A204.1 (cell line): ENCODE measurements around the gene MLLT10.
"Not testable (repeated sequence)": the region's sequence is repeated elsewhere in the genome, so short reads cannot be mapped to it uniquely, and the experiment has no call there.

ENCODE experiments used
- FAIRE-seq: peaks from 2 replicates; lab custom pipeline; 2012; peaks lifted over from hg19 to GRCh38; lab: Jason Lieb, UNC

The MLLT10 gene

DNA sequence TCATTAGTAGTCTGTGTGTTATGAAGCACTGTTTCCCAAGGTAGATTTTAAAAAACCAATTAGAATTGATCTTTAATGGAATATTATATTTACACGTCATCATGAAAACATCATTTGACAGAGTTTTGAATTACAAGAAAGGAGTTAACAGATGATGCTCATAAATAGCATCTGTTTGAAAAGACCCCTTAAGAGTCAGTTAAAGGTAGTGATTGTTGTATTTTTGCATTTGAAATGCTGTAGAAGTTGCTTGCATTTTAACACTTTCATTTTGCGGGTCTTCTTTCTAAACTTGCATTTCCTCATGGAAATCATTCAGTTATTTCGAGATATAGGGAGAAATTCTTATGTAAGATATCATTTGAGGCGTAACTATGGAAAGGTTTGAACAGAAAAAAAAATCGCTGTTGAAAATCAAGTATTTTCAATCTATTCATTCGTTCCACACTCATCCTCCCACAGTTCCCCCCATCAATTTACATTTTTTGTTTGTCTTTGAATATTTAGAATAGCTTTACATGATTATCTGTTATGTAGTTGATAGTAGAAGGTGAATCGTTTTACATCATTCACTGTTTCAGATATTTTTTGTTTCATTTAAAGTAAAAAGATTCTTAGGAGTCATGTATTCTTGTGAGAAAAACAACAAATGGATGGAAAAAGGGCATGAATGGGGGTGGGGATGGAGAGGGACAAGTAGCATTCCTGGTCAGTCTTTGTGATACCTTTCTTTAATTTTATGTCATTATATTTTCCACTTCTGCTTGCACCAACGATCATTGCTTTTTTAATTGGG lies 5.6 kb upstream of the MLLT10 start:
- no peak for FAIRE-seq

GRCh38 chr10:21529032-21529910 lies 4.8 kb upstream of the MLLT10 start:
- no peak for FAIRE-seq

DNA sequence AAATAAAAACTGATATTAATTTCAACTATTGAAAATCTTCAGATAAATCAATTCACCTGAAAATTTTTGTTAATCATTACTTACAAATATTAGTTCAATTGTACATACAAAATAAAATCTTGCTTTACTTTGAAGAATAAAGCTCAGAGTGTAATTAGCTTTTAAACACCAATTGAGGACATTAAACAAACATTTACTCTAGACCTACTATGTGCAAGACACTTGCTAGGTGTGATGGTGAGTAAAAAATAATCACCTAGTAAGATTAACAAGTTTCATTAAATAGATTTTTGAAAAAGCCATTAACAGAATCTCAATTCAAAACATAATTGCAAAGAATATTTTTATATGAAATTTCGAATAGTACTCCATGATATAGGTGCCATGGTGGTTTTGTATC lies 3.9 kb upstream of the MLLT10 start:
- FAIRE-seq: no peak

DNA sequence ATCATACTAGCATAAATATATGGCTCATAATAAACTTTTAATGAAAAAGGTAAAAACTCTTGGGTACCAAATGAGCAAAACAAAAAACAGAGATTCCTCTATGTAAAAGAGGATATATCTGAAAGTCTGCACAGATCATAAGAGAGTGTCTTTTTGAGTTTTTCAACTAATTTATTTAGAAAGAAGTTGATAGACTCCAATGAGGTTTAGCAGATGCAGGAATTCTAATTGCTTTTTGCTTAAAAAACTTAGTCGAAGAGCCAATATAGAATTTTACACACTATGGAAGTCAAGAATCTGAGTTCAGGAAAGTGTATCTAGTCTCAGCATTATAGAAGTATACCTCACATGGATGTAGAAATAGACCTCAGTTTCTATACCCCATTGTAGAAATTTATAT lies 3.4 kb upstream of the MLLT10 start:
- FAIRE-seq: no peak

DNA sequence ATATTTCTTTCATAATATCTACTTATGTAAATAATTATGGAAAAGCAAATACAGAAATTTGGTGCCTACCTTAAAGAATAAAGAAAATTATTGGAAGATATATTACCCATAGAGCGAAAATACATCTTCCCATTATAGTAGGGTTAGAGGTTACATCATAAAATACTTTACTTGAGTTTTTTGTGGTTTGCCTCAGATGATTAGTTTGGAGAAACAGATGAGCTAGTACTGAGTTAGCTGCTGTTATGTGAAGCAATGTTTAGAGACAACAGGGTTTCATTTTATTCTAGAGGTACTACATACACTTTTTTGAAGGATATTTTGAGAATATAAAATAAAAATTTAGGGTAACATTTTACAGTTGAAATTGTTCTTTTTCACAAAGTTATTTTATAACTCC lies 2.9 kb upstream of the MLLT10 start:
- FAIRE-seq: no peak

- no peak for FAIRE-seq
These were observed 1.2 kb upstream of the MLLT10 start for GRCh38 chr10:21532694-21533466.

GRCh38 chr10:21534280-21534586 lies 201 bp downstream of the MLLT10 start:
- FAIRE-seq: no peak

DNA sequence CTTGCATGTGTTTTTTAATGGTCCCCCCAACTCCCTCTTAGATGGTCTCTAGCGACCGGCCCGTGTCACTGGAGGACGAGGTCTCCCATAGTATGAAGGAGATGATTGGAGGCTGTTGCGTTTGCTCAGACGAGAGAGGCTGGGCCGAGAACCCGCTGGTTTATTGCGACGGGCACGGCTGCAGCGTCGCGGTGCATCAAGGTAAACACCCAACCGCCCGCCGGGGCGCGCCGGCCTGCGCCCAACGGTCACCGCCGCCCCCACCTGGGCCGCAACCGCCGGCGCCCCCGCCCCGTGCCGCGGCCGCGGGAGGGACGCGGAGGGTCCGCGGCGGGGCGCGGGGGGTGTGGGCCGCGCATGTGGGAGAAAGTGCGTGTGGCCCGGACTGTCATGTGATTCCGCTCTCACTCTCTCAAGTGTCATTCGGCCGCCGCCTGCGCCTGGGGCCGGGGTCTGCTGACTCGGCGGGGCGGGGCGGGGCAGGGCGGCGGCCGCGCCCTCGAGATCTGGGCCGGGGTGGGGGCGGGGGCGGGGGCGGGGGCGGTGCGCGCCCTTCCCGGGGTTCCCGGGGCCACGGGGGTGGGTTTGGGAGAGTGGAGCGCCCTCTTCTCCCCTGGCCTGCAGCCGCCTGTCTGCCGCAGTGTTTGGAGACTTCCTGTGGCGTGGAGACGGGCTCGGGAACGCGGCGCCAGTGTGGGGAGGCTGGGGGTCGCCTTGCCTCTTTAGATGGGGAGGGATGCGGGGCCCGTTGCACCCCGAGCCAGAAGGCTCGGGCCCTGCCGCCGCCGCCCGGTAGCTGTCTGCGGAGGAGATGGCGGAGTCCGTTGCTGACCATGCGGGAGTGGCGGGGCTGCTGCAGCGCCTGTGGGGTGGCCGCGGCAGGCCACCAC lies 817 bp downstream of the MLLT10 start:
- no peak for FAIRE-seq

GRCh38 chr10:21535494-21535965 lies 1.5 kb downstream of the MLLT10 start:
- FAIRE-seq: no peak

DNA sequence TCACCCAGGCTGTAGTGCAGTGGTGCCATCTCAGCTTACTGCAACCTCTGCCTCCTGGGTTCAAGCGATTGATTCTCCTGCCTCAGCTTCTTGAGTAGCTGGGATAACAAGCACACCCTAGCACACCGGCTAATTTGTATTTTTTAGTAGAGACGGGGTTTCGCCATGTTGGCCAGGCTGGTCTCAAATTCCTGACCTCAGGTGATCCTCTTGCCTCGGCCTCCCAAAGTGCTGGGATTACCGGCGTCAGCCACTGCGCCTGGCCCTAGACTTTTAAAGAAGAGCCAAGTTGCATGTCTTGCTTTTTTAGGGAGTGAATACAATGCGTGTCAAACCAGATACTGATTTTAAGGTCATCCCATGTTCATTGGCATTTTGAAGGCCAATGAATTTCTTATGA lies 1.9 kb downstream of the MLLT10 start:
- not testable (repeated sequence) for FAIRE-seq

DNA sequence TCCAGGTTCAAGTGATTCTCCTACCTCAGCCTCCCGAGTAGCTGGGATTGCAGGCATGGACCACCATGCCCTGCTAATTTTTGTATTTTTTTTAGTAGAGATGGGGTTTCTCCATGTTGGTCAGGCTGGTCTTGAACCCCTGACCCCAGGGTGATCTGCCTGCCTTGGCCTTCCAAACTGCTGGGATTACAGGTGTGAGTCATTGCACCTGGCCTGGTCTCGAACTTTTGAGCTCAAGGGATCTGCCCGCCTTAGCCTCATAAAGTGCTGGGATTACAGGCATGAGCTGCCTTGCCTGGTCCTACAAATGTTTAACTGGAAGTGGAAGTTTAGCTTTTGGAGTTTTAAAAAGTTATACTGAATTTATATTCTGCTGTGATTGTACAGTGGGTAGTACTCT lies 2.8 kb downstream of the MLLT10 start:
- FAIRE-seq: no peak

DNA sequence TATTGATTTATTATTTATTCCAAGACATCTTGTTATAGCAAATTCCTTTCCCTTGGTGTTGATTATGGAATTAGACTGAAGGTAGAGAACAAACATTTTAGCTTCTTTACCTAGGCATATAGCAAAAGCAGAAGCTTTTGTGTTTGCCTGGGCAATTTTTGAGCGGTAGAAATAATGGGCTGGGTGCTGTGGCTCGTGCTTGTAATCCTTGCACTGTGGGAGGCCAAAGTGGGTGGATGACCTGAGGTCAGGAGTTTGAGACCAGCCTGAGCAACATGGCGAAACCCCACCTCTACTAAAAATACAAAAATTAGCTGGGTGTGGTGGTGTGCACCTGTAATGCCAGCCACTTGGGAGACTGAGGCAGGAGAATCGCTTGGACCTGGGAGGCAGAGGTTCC lies 6.7 kb downstream of the MLLT10 start:
- FAIRE-seq: not testable (repeated sequence)

DNA sequence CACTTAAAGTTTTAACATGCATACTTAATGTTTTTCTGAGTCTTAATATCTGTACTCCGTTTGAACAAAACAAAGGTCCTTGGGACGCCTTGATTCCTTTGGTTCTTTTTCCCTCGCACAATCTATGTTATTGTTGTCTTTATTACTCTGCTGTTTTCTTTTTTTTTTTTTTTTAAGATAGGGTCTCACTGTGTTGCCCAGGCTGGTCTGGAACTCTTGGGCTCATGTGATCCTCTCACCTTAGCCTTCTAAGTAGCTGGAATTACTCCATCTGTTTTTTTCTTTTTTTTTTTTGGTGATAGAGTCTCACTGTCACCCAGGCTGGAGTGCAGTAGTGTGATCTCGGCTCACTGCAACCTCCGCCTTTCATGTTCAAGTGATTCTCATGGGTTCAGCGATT lies 13.2 kb downstream of the MLLT10 start:
- no peak for FAIRE-seq

- FAIRE-seq: no peak
These were observed 18.6 kb downstream of the MLLT10 start for GRCh38 chr10:21552638-21553037.

DNA sequence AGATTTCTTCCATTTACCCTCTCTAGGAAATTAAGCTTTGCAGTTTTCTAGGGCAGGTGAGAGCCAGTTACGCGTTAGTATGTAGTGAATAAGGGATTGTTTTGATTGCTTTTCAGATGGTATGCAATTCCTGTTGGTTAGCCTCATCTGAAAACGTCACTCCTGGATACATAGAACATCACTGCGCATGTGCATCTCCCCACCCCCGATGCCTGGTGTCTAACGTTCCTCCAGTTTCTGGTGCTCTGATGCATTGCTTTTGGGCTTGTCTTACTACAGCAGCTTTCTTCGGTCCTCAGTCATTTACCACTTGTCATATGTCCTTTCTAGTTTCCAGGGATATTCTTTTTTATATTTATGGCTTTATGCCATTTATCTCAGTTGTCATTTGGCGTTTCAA lies 22.5 kb downstream of the MLLT10 start:
- FAIRE-seq: no peak

DNA sequence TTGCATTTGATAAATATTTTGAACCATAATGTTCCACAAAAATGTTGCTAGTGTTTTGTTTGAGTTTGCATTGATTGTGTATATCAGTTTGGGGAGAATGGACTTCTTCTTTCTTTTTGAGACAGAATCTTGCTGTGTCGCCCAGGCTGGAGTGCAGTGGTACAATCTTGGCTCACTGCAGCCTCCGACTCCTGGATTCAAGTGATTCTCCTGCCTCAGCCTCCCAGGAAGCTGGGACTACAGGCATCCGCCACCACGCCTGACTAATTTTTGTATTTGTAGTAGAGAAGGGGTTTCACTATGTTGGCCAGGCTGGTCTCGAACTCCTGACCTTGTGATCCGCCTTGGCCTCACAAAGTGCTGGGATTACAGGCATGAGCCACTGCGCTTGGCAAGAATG lies 25.0 kb downstream of the MLLT10 start:
- not testable (repeated sequence) for FAIRE-seq

DNA sequence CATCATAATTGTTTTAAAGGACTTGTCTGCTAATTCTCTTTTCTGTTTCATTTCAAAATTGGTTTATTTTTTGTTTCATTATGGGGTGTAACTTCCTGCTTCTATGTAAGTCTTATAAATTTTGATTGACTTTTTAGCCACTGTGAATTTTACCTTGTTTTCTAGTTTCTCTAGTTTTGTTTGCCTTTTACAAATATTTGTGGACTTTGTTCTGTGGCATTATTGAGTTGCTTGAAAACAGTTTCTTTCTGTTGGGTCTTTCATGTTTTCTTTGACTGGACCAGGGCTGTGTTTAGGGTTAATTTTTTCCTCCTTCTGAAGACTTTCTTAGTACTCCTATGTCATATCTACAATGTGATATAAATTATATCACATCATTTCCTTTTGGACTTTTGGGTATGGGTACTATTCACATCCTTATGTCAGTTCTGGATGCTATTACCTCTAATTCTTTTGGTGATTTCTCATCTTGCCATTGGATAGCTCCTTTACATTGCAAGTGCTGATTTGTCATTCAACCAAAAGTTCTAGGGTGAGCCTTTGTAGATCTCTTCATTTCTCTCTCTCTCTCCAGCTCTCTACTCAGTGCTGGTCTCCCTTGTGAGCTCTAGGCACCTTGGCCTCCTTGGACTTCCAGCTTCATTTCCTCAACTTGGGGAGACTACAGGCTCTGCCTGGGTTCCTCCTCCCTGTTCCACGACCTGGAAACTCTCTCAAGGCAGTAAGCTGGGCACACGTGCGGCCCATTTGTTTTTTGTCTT lies 36.9 kb downstream of the MLLT10 start:
- no peak for FAIRE-seq

DNA sequence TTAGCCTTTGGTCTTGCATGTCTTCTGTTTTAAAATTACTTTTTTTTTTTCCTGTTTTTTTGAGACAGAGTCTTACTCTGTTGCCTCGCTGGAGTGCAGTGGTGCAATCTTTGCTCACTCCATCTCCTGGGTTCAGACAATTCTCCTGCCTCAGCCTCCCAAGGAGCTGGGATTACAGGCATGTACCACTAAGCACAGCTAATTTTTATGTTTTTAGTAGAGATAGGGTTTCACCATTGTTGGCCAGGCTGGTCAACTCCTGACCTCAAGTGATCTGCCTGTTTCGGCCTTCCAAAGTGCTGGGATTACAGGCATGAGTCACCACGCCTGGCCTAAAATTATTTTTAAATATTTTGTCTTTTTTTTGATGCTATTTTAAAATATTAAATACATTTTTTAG lies 38.5 kb downstream of the MLLT10 start:
- no peak for FAIRE-seq

- FAIRE-seq: not testable (repeated sequence)
These were observed 40.5 kb downstream of the MLLT10 start for GRCh38 chr10:21574514-21574913.

GRCh38 chr10:21579291-21579690 lies 45.3 kb downstream of the MLLT10 start:
- no peak for FAIRE-seq

DNA sequence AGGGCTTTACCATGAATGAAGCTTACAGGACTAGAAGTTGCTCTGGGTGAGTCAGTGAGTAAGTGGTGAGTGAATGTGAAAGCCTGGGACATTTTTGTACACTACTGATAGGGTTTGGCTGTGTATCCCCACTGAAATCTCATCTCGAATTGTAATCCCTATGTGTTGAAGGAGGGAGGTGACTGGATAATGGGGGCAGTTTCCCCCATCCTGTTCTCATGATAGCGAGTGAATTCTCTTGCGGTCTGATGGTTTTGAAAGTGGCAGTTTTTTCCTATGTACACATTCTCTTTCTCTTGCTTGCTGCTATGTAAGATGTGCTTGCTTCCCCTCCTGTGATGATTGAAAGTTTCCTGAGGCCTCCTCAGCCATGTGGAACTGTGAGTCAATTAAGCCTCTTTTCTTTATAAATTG lies 47.4 kb downstream of the MLLT10 start:
- not testable (repeated sequence) for FAIRE-seq
